ENCODE measurements around the gene S100A1.
"Not testable (repeated sequence)": the region's sequence is repeated elsewhere in the genome, so short reads cannot be mapped to it uniquely, and the experiment has no call there.

Gene S100A1

GRCh38 chr1:153631047-153632022 is 3.1 kb downstream of the S100A1 start:
- no peak for DNase-seq

GRCh38 chr1:153633161-153633753 is 5.0 kb downstream of the S100A1 start:
- no peak for DNase-seq

GRCh38 chr1:153633754-153634665 is 5.8 kb downstream of the S100A1 start, which contains the start of gene CHTOP:
Gene CHTOP, plus strand, starts transcription at chr1:153634066. Its CDS starts 2,523 bp downstream, at chr1:153636589.
- DNase-seq = peak; percentile 93 to 97 (median 94)

GRCh38 chr1:153635872-153636271 is 7.6 kb downstream of the S100A1 start:
- no peak for DNase-seq

GRCh38 chr1:153636312-153636711 is 8.1 kb downstream of the S100A1 start:
- DNase-seq = no peak

GRCh38 chr1:153638261-153638660 is 10.0 kb downstream of the S100A1 start:
- no peak for DNase-seq

GRCh38 chr1:153639280-153639679 is 11.0 kb downstream of the S100A1 start:
- DNase-seq = no peak

GRCh38 chr1:153640213-153640612 is 12.0 kb downstream of the S100A1 start:
- DNase-seq = not testable (repeated sequence)

GRCh38 chr1:153640861-153641260 is 12.6 kb downstream of the S100A1 start:
- no peak for DNase-seq

- DNase-seq = no peak
Measured at GRCh38 chr1:153642161-153642560, 13.9 kb downstream of the S100A1 start.

GRCh38 chr1:153643100-153643499 is 14.9 kb downstream of the S100A1 start:
- DNase-seq = no peak

- DNase-seq = no peak
Measured at GRCh38 chr1:153643816-153644215, 15.6 kb downstream of the S100A1 start.

- DNase-seq = no peak
Measured at GRCh38 chr1:153646672-153647345, 18.6 kb downstream of the S100A1 start.

- DNase-seq = no peak
Measured at GRCh38 chr1:153647346-153647714, 19.1 kb downstream of the S100A1 start.

GRCh38 chr1:153648000-153648643 is 19.9 kb downstream of the S100A1 start:
- no peak for DNase-seq

- DNase-seq = peak in 4 of 6 experiments; percentile 8 to 61 (median 52)
Measured at GRCh38 chr1:153649137-153649862, 21.1 kb downstream of the S100A1 start.

GRCh38 chr1:153649863-153650235 is 21.6 kb downstream of the S100A1 start:
- no peak for DNase-seq

GRCh38 chr1:153651771-153652170 is 23.5 kb downstream of the S100A1 start:
- DNase-seq = no peak

GRCh38 chr1:153652805-153653500 is 24.7 kb downstream of the S100A1 start:
- DNase-seq = no peak

- no peak for DNase-seq
Measured at GRCh38 chr1:153655333-153655732, 27.1 kb downstream of the S100A1 start.

Data from stimulated activated naive CD4-positive, alpha-beta T cell (primary cell).